ENCODE results near the gene MAGI2.
"Not testable (repeated sequence)": the region's sequence is repeated elsewhere in the genome, so short reads cannot be mapped to it uniquely, and the experiment has no call there.

MAGI2 gene

DNA sequence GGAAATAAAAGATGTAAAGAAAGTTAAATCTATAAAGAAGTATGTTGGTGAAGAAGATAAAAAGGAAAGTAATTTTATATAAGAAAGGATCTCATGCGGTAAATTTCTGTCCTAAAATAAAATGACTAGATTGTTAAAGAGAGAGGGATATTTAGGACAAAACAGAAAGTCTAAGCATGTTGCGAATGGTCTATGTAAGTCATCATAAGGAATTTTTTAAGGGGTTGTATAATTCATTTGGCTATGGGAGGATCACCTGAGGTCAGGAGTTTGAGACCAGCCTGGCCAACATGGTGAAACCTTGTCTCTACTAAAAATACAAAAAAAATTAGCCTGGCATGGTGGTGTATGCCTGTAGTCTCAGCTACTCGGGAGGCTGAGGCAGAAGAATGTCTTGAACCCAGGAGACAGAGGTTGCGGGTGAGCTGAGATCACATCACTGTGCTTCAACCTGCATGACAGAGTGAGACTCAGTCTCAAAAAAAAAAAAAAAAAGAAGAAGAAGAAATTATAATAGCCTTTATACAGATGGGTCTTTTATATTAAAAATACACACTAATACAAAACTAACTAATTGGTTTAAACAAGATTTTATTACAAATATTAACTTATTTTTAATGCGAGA lies 294.3 kb downstream of the MAGI2 start:
- no peak for DNase-seq (ENCODE audit: low read depth in 2 of 2)

DNA sequence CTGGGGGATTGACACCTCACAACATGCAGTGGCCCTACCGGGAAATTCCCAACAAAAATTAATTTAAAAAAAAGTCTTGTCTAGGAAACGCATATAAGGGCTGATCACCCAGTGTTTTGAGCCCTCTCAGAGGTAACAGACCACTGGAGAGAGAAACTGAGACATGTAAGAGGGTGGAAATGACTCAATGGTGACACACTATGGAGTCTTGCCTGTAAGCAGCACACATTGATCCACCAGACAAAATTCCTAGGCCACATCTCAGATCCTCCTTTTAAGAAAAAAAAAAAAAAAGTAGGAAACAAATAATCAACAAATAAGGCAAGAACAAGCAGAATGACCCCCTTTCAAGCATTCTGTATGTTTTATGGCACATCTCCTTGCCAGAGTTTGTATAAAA lies 296.2 kb downstream of the MAGI2 start:
- DNase-seq (ENCODE audit: low read depth in 2 of 2), result no peak

DNA sequence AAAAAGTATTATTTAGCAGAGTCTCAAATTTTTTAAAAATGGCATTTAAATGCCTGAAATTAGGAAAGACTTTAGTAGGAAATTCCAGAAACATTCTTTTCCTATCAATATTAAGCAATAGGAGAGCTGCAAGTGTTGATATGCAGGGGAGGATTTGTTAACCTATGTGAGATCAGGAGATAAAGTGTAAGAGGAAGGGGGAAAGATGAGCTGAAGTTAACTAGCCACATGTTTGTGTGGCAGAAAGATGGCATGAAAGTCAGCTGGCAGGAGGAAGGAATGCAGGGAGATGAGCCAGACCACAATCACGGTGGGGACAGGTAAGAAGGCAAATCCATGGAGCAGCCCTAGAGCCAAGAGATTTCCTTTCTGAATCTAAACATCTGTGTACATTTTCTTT lies 303.6 kb downstream of the MAGI2 start:
- DNase-seq (ENCODE audit: low read depth in 2 of 2), result no peak

DNA sequence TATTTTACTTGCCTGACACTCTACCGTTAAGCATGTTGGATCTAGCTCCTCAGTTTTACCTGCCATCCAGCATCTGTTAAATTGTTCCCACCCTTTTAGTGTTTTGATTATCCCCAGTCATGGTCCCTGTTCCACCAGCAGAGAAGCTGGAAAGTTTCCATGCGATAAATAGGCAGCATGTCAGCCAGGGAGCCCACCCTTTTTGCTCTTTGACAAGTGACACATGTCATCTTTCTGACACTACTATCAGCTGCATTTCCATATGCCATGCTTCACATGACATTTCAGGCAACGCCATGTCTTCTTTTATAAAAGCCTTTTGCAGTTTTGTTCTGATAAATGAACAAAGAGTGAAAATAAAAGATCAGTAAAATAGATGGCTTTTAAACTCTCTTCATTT lies 310.8 kb downstream of the MAGI2 start:
- no peak for DNase-seq (ENCODE audit: low read depth in 2 of 2)

DNA sequence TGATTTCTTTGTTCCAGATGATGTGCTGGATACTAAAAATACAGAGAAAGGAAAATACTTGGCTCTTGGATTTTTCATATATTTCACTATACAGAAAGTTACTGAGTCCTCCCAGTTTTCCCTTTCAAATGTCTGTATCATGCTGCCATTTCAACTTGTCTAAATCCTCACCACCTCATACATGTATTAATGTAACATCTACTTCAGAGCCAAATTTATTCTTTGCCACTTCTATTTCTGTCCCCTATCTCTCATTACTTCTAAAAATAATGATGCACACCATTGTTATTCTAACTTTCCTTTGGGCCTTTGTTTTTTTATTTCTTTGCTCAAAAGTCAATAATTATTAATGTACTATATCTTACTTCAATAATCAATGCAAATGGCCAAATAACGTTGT lies 312.2 kb downstream of the MAGI2 start:
- DNase-seq (ENCODE audit: low read depth in 2 of 2), result no peak

DNA sequence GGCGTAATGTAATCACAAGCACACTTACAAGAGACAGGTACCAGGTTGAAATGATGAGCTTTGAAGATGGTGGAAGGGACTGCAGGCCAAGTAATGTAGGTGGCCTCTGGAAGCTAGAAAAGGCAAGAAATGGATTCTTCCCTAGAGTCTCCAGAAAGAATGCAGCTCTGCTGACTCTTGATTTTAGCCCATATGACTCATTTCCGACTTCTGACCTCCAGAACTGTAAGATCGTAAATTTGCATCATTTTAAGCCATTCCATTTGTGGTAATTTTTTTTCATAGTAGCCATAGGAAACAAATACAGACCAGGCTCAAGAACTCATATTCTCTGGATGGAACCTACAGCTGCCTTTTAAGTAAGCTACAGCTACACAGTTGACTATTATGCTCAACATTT lies 315.5 kb downstream of the MAGI2 start:
- DNase-seq (ENCODE audit: low read depth in 2 of 2), result no peak

DNA sequence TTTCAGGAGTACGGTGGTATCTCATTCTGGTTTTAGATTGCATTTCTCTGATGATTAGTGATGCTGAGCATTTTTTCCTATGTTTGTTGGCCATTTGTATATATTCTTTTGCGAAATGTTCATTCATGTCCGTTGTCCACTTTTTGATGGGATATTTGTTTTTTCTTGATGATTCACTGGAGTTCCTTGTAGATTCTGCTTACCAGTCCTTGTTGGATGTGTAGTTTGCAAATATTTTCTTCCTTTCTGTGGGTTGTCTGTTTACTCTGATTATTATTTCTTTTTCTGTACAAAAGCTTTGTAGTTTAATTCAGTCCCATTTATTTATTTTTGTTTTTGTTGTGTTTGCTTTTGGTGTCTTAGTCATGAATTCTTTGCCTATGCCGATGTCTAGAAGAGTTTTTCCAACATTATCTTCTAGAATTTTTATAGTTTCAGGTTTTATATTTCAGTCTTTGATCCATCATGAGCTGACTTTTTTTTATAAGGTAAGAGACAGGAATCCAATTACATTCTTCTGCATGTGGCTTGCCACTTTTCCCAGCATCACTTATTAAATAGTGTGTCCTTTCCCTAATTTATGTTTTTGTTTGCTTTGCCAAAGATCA lies 320.5 kb downstream of the MAGI2 start:
- no peak for DNase-seq (ENCODE audit: low read depth in 2 of 2)

DNA sequence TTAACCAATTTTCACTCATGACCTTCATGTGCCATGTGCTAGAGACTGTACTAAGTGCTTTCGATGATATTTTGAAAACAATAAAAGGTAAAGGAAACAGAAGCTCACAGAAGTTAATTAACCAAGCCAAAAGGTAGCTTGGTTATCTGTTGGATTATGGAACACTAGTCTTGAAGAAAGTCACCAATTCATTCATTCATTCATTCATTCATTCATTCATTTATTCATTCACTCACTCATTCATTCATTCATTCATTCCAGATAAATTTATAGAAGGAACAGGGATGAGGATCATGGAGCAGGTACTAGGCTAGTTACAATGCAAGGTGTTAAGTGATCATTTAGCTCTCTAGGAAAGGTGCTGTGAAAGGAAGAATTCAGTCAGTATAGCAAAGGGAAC lies 322.8 kb downstream of the MAGI2 start:
- no peak for DNase-seq (ENCODE audit: low read depth in 2 of 2)

DNA sequence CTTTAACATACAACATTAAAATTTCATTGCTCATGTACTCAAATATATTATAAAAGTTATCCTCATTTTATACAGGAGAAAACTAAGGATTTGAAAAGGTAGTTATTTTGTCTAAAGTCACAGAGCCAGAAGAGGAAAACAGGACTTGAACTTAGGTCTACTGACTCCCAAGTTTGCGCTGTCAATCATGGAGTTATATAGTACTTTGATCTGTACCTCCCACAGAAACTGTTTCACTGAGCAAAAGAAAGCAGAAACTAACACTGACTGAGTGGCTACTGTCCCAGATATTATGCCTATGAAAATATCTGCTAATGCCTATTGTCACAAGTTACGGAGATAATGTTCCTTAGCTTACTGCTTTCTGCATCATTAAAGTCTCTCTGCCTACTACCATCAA lies 329.1 kb downstream of the MAGI2 start:
- no peak for DNase-seq (ENCODE audit: low read depth in 2 of 2)

DNA sequence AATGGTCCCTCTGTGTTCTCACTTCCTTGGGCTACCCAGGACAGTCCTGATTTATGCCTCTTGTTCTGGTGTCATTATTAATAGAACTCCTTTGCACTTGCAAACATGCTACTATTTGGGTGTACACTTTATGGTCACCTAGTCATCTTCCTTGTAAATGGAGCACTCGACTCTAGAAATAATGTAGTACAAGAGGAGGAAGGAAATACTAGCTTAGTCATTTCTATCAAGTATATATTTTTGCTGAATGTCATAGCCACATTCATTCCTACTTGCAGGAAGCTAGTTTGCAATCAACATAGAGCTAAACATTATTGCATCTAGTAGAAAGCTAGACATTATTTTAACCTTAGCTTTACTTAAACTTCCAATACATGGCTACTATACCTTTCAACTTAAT lies 335.3 kb downstream of the MAGI2 start:
- DNase-seq (ENCODE audit: low read depth in 2 of 2), result no peak

DNA sequence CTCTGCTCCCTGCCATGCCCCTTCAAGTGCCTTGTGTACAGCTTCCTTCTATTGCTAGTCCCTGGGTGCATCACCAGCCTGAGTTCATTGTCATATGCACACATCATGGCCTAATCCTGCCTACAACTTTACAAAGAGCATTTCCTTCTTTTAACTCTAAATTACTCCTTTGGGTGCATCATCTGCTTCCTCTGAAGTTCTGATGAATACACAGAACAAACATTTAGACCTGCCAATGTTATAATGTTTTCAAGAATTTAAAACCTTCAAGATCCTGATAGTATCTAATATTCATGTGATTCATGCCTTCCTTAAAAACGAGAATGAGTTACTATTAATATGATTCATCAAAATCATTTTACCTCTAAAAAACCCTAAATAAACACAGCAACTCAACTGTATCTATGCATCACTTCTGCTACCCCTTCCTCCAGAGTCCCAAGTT lies 357.1 kb downstream of the MAGI2 start:
- DNase-seq (ENCODE audit: low read depth in 2 of 2), result no peak

DNA sequence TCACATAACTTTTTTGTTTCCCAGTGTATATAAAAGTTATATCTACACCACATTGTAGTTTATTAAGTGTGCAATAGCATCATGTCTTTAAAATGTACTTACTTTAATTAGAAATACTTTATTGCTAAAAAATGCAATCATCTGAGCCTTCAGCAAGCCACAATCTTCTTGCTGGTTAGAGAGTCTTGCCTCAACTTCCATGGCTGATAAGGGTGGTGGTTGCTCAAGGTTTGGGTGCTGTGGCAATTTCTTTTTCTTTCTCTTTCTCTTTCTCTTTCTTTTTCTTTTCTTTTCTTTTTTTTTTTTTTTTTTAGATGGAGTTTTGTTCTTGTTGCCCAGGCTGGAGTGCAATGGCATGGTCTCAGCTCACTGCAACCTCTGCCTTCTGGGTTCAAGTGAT lies 360.0 kb downstream of the MAGI2 start:
- no peak for DNase-seq (ENCODE audit: low read depth in 2 of 2)

DNA sequence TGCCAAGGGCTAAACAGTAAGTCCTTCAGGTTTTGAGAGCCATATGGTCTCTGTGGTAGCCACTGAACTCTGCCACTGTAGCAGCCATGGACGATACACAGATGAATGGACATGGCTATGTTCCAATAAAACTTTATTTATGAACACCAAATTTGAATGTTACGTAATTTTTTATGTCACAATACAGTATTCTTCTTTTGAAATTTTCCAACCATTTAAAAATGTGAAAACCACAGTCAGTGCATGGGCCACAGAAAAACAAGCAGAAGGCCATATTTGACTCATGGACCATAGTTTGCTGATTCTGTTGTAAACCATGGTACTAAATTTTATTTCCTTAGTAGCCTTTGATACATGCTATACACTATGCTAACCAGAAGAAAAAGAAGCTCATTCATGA lies 361.8 kb downstream of the MAGI2 start:
- no peak for DNase-seq (ENCODE audit: low read depth in 2 of 2)

DNA sequence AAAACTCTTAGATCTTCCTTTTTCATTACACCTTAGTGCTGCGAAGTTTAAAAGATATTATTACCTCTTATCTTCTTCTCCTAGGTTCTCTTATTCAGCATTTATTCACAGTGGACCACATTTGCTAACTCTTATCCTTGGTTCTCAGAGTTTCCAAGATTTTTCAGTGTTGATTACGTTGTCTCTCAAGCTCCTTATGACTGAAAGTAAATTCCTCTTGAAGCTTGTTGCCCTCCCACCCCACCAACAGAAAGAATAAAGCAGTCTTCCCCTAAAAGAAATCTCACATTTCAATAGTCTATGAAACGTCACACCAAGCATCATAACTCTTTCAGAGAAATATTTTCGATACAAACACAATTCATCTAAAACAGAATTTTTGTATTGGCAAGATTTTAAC lies 362.5 kb downstream of the MAGI2 start:
- no peak for DNase-seq (ENCODE audit: low read depth in 2 of 2)

DNA sequence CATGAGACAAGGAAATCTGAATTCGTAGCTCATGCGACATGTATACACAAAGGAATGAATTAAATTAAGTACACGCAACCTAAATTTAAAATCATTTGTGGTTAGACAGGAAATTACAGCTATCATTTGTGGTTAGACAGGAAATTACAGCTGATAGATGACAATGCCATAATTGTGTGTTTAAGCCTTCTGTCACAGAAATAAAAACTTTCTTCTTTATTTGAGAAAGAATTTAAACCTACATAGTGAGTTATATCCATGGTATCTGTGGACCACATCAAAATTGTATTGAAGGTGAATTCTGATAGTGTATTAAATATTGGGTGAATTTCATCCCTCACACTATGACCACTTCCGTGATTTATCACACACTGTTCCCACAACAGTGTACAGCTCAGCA lies 362.9 kb downstream of the MAGI2 start:
- DNase-seq (ENCODE audit: low read depth in 2 of 2), result no peak

DNA sequence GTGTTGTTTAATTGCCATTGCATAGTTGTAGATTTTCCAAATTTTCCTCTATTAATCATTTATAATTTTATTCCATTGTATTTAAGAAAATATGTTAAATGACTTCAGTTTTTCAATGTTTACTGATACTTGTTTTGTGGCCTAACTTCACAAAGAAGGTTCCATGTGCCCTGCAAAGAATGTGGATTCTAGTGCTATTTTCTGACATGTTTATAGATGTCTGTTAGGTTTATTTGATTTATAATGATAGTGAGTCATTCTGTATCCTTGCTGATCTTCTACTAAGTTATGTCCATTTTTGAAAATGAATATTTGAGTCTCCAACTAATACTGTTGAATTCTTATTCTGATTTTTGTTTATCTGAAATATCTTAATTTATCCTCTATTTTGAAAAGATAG lies 369.0 kb downstream of the MAGI2 start:
- DNase-seq (ENCODE audit: low read depth in 2 of 2), result no peak

DNA sequence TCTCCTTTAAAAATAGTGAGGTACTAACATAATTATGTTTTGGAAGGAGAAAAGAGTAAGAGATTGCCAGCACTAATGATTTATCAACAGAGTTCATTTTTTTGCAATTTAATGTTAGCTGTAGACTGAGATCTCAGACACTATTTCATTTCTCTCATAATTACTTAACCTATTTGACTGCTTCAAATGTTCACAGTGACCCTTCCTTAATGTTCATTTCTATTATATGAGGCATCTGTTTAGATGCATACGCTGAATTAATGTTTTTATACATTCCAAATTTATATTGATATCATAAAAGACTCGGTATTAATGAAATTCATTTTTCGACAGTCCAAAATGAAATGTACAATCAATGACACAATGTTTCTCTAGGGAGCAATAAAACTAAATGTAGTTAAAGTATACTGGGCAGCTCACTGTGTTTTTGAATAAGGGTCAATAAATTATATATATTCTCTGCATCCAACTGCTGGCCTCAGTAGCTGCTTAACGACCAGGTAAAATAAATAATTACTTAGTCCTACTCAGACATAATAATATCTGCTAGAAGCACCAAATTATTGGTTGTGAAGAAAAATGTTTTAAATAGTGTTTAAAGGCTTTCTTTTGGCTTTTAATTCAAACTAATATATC lies 373.4 kb downstream of the MAGI2 start:
- DNase-seq (ENCODE audit: low read depth in 2 of 2), result no peak

DNA sequence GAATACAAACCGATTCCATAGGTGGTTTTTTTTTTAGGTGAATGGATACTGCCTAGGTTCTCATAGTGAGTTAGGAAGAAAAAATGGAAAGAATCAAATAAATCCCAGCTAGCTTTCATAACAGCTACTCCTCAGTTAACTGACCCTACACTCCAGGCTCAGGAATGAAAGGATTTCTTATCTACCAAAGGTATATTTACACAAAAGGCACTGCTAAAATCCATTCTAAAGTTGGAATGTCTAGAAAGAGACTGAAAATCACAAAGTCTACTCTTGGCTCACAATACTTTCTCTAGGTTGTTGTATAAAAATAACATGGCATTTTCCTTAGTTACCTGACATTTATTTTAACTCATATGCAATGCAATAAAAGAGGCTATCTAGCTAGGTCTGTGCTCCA lies 375.2 kb downstream of the MAGI2 start:
- no peak for DNase-seq (ENCODE audit: low read depth in 2 of 2)

DNA sequence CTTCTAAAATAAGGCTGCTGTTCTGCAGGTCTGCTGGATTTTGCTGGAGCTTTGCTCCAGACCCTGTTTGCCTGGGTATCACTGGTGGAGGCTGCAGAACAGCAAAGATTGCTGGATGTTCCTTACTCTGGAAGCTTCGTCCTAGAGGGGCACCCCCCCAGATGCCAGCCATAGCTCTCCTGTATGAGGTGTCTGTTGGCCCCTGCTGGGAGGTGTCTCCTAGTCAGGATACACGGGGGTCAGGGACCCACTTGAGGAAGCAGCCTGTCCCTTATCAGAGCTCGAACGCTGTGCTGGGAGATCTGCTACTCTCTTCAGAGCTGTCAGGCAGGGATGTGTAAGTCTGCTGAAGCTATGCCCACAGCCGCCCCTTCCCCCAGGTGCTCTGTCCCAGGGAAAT lies 382.3 kb downstream of the MAGI2 start:
- not testable (repeated sequence) for DNase-seq (ENCODE audit: low read depth in 2 of 2)

DNA sequence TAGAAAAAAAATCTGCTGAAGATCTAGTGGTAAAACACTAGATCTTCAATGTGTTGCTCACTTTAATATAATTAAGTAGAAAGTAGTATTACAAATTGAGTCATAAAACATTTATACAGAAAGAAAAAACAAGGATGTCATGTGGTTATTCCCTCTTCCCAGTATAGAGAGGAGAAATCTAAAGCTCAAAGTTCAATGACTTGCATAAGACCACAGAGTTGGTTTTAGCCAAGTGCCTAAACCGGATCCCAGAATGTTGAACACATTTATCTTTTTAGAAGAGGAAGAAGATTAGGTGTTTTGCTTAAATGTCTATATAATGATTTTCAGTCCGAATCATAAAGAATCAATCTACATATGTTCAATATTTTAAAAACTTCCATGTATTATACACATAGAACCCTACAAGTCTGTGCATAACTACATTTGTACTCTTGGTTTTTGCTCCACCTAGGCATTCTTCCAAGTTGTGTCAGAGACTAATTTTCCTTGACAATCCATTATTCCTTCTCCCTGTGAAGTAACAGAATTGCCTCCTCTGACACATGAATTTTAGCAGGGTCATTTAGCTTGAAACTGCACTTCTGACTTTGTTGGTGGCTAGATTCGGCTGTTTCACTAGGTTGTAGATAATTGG lies 389.2 kb downstream of the MAGI2 start:
- no peak for DNase-seq (ENCODE audit: low read depth in 2 of 2)

DNA sequence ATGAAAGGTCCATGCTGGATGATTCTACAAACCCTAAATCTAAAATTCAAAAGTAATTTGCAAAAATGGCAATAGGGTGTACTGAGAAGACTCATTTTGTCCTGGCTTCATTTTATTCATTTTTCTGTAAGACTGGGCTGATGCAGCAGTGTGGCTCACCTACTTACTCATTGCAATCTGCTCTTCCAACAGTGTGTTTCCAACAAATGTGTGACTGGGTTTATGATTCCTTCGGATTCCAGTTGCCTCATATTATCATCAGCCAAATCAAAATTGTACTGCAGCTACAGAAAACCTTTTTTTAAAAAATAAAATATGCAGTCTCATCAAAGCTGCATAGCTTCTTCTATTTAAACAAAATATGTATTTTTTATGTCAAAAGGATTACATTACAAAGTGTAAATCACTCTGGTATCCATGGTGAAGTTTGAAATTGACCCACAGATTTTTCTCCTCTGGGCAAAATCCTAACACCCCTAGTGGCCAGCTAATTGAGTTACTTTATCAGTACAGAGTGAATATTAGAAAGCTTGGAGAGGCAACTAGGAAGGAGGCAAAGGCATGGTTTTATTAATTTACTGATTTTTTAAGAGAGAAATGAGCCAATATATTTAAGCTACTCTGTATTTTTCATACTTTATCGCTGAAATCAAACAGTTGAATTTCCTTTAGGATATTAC lies 390.3 kb downstream of the MAGI2 start:
- DNase-seq (ENCODE audit: low read depth in 2 of 2), result no peak

DNA sequence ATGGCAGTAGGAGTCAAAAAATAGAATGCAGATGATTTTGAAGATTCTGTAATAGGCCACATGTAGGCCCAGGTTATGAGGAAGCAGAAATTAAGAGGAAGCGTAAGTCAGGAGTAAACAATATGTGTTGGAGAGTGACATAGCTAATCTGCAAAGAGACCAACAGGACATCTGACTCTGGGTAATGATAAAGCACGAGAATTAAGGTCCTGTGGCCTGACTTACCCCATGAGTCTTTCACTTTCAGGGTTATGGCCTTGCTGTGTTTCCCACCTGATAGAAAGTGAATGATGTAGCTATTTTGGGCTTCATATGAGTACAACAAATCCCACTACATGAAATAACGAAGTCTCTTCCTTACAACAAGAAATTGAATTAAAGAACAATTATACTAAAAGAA lies 393.0 kb downstream of the MAGI2 start:
- no peak for DNase-seq (ENCODE audit: low read depth in 2 of 2)

Data from stimulated activated CD4-positive, alpha-beta T cell treated with anti-CD3 and anti-CD28 coated beads, Interleukin-15, amount 100 ng/mL, for 48 hours (primary cell).